Heart right ventricle (tissue), 16 donors: ENCODE results near the gene CEP350. TPM values are rescaled to one million over a fixed set of nuclear protein-coding genes. Genes with fewer than 3 reads are reported as not detected.

Experiments used
- ATAC-seq, 8 donors: fragments of 200-7000 bp; cut with Tn5 transposase; one replicate each; pipeline ENCODE4 v1.9.1; 2020; ENCODE audit warnings: mild to moderate bottlenecking in 8 of 8, moderate library complexity in 8 of 8, moderate number of reproducible peaks in 1 of 8
- DNase-seq, 2 donors: peaks; one replicate each; pipeline ENCODE4 v3.0.0-alpha.2; 2020
- H3K27ac ChIP-seq, 10 donors: fragments of 200-600 bp; sonication (generic) in 2 of 10; one replicate each; pipeline versions ENCODE4 v1.5.0 to v1.8.0; 2020 to 2022; ENCODE audit warnings: mild to moderate bottlenecking in 3 of 10
- H3K27me3 ChIP-seq, 7 donors: fragments of 200-600 bp; one replicate each; pipeline ENCODE4 v1.8.0; 2021 to 2022; ENCODE audit warnings: mild to moderate bottlenecking in 2 of 7
- H3K36me3 ChIP-seq, 9 donors: fragments of 200-600 bp; sonication (generic) in 1 of 9; one replicate each; pipeline versions ENCODE4 v1.5.0 to v1.8.0; 2020 to 2022; ENCODE audit warnings: mild to moderate bottlenecking in 2 of 9
- H3K4me1 ChIP-seq, 9 donors: fragments of 200-600 bp; sonication (generic) in 1 of 9; one replicate each; pipeline versions ENCODE4 v1.5.0 to v1.8.0; 2020 to 2022; ENCODE audit warnings: mild to moderate bottlenecking in 4 of 9
- H3K4me3 ChIP-seq, 10 donors: fragments of 200-600 bp; sonication (generic) in 2 of 10; one replicate each; pipeline versions ENCODE4 v1.5.0 to v1.8.0; 2020 to 2022; ENCODE audit warnings: mild to moderate bottlenecking in 7 of 10, moderate library complexity in 2 of 10
- H3K9me3 ChIP-seq, 11 donors: fragments of 200-600 bp in 10 of 11; sonication (generic) in 2 of 11; one replicate each; pipeline versions ENCODE4 v1.5.0 to v1.8.0; 2013 to 2022; ENCODE audit warnings: mild to moderate bottlenecking in 2 of 11, control low read depth in 1 of 11, moderate library complexity in 1 of 11
- CTCF ChIP-seq, 9 donors: fragments of 200-600 bp; sonication (generic) in 2 of 9; IDR thresholded peaks; one replicate each; pipeline versions ENCODE4 v1.5.0 to v1.8.0; 2021 to 2022; ENCODE audit warnings: antibody characterized with exemption in 9 of 9, mild to moderate bottlenecking in 5 of 9, moderate library complexity in 1 of 9
- WGBS, 2 donors: extraction: QIAGEN DNeasy Blood & Tissue Kit; methylation state at CpG; one replicate each; pipeline ENCODE4 v1.1.7; 2013; ENCODE audit warnings: inconsistent platforms in 1 of 2; 5-methylcytosine and 5-hydroxymethylcytosine counted together
- intact Hi-C, 10 donors: fragments of 100-400 bp; cut with DNase I; formaldehyde crosslinking; loops; one replicate each; pipeline versions ENCODE4 v1.11.1 to v1.14.2; 2022
- polyA plus RNA-seq, 2 donors: library from polyadenylated mRNA; stranded (reverse); fragments of 200-250 nt; gene quantifications; one replicate each; pipeline ENCODE4 v1.2.3, GENCODE V29; 2013
- total RNA-seq, 10 donors: library from RNA; stranded (reverse); fragmentation: NEBNext Ultra II Directional in 3 of 10; extraction: Animal tissue kit (Norgen Biotek cat#: 25700) in 3 of 10; gene quantifications; one replicate each; pipeline versions ENCODE4 v1.2.1 to v1.2.4, GENCODE V29; 2021 to 2023
- donor health status: Arrhythmogenic right ventricular cardiomyopathy.
- donor health status: ischemic (EF 13 %, LVEDD 7.1; RV severe dilation, severe dysfunction).
- donor health status: healthy with polysubstance abuse.
- donor health status: DM: no; HTN: yes; CAD: no.
- donor health status: DM: no; HTN: no; CAD: no.
- donor health status: ischemic (EF 25% LVEDD 6.9; RV normal size, moderate dysfunction).
- donor health status: ischemic (EF 25% LVEDD 5.7; RV mildly dilated, moderate dysfunction).
- donor health status: healthy.
- donor health status: DM: yes; HTN: yes; CAD: no.
- donor health status: Ischemic cardiomyopathy.
- donor health status: ischemic (EF 35%, LVEDD 5.7; RV mildly dilated, moderate dysfunction).
- donor health status: nonischemic (EF 11% LVEDD 7.7; RV severe dilation, severe dysfunction).
- donor health status: DM: yes; HTN: yes; CAD: no.
- donor health status: PGD.
- donor health status: ischemic (EF 29% LVEDD 5.4; RV normal size, mild dysfunction).
- donor health status: nonischemic (EF 23%, LVEDD 6.1; RV moderate dilation, normal function).

CEP350 gene
- total and polyA plus RNA-seq, 12 donors: 3.7 to 46.3 (median 37.7) TPM

GRCh38 chr1:180070286-180070685 lies 115.7 kb downstream of the CEP350 start:
- H3K4me3 ChIP-seq: no peak overlapping the region
- no peak overlapping the region for H3K27ac ChIP-seq
- no peaks in the 10 kb centered on the region for H3K4me1 ChIP-seq
- 95 to 97% methylated on average over 6 of the region's 6 CpGs for WGBS, 2 donors
- TF ChIP-seq CTCF (IDR thresholded peaks at IDR 0.05): no peak
- H3K36me3 ChIP-seq: peaks cover 0 to 100% (median 51%) of the 10 kb centered on the region in 9 donors
- no peaks in the 10 kb centered on the region for H3K9me3 ChIP-seq
- intact Hi-C loops: no loop called here
- H3K27me3 ChIP-seq: no peaks in the 10 kb centered on the region
- ATAC-seq (no peak), DNase-seq (no peak)

DNA sequence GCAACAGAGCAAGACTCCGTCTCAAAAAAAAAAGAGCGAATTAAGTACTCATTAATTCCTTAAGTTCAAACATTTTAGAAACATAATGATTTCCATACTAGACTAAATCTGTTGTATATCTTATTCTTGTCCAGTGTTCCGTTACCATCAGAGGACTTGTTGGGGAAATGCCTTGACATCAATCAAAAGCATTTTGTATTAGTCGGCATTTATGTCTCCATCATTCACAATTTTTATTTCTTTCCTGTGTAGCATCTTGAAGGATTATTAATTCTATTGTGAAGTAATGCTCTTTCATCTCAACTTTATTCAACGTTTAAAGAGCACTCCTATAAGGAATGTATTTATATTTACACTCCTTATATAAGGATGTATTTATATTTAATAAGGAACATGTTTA lies 117.1 kb downstream of the CEP350 start:
- Histone ChIP-seq H3K36me3 (peaks cover 0 to 100% (median 51%) of the 10 kb centered on the region in 9 donors), H3K4me1 (no peaks in the 10 kb centered on the region), H3K27ac (no peak overlapping the region), H3K9me3 (no peaks in the 10 kb centered on the region), H3K4me3 (no peak overlapping the region), H3K27me3 (no peaks in the 10 kb centered on the region)
- DNase-seq (no peak), ATAC-seq (no peak)
- intact Hi-C loops: no loop called here
- 93 to 96% methylated on average over 5 of the region's 5 CpGs for WGBS, 2 donors
- no peak for TF ChIP-seq CTCF (IDR thresholded peaks at IDR 0.05)

DNA sequence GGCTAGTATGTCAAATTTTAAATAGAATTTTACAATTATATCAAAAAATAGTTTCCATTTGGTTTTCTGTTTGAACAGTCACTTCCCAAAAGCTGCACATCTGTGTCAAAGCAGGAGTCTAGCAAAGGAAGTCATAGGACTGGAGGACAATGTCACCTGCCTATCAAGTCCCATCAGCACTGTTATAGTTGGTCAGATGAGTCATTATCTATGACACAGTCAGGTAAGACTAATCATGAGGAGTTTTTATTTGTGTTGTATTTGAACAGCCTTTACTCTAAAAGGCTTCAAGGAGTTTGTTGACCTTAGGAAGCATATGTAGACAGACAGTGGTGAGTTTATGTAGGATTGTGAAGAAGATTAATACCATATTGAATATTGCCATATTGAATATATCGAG lies 125.8 kb downstream of the CEP350 start:
- TF ChIP-seq CTCF (IDR thresholded peaks at IDR 0.05): no peak
- Histone ChIP-seq H3K4me1 (no peaks in the 10 kb centered on the region), H3K4me3 (no peak overlapping the region), H3K27ac (no peak overlapping the region), H3K27me3 (no peaks in the 10 kb centered on the region), H3K36me3 (peaks cover 0 to 100% (median 47%) of the 10 kb centered on the region in 9 donors), H3K9me3 (no peaks in the 10 kb centered on the region)
- DNase-seq (no peak), ATAC-seq (no peak)
- WGBS, 2 donors: 100% methylated on average over 1 of the region's 1 CpG
- intact Hi-C loops: loop anchor here in 1 of 10 donors (10.0 kb wide), 1 partner anchor 94 kb away; no protein-coding TSS in a partner anchor

- DNase-seq: no peak
- intact Hi-C loops: loop anchor here in 1 of 10 donors (10.0 kb wide), 1 partner anchor 93 kb away; no protein-coding TSS in a partner anchor
- Histone ChIP-seq H3K27ac (no peak overlapping the region), H3K9me3 (no peaks in the 10 kb centered on the region), H3K4me3 (no peak overlapping the region), H3K4me1 (no peaks in the 10 kb centered on the region), H3K27me3 (no peaks in the 10 kb centered on the region), H3K36me3 (peaks cover 0 to 100% (median 37%) of the 10 kb centered on the region in 9 donors)
- no peak for TF ChIP-seq CTCF (IDR thresholded peaks at IDR 0.05)
- 92 to 94% methylated on average over 2 of the region's 2 CpGs for WGBS, 2 donors
- no peak for ATAC-seq
Measured at GRCh38 chr1:180081474-180081873, 126.9 kb downstream of the CEP350 start.
